Measurements from ENCODE around the gene GCSAM.

GCSAM gene

DNA sequence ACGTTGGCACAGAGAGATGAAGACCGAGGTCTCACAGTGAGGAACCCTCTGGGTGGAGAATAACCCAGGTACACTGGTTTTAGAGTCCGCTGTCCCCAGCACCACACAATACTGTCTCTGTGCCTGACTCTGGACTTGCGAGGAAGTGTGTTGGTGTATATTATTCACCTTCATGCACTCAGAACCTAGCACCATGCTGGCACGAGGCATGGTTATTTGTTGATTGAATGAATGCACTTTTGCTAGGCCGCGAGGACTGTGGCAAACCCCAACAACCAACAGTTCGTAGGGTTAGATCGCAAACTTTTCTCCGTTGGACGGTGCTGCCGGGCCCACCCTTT, 47.3 kb downstream of the GCSAM start:
- H3K9ac ChIP-seq (ENCODE audit: low read depth, low read length, poor library complexity, severe bottlenecking), result no peak overlapping the region
- H3K4me3 ChIP-seq (ENCODE audit: low read length, poor library complexity, severe bottlenecking), result no peak overlapping the region
- H3K36me3 ChIP-seq (ENCODE audit: insufficient read depth, low read length), result no peaks in the 10 kb centered on the region
- H3K4me2 ChIP-seq (ENCODE audit: low read depth, low read length, poor library complexity, severe bottlenecking), result peak overlapping the region; percentile 52
- no peaks in the 10 kb centered on the region for H4K20me1 ChIP-seq (ENCODE audit: insufficient read depth, low read length, poor library complexity, severe bottlenecking)
- H3K79me2 ChIP-seq (ENCODE audit: insufficient read depth, low read length), result no peaks in the 10 kb centered on the region
- peaks cover 92% of the 10 kb centered on the region for H3K27me3 ChIP-seq (ENCODE audit: insufficient read depth, low read length, poor library complexity, severe bottlenecking)
- no peak overlapping the region for H2AFZ ChIP-seq (ENCODE audit: low read length)
- no peaks in the 10 kb centered on the region for H3K9me2 ChIP-seq (replicated peaks; ENCODE audit: low read depth, low read length)
- no peak for TF ChIP-seq EZH2phosphoT487 (IDR thresholded peaks at IDR 0.05; ENCODE audit: borderline replicate concordance)
- TF ChIP-seq, protein P1, sequence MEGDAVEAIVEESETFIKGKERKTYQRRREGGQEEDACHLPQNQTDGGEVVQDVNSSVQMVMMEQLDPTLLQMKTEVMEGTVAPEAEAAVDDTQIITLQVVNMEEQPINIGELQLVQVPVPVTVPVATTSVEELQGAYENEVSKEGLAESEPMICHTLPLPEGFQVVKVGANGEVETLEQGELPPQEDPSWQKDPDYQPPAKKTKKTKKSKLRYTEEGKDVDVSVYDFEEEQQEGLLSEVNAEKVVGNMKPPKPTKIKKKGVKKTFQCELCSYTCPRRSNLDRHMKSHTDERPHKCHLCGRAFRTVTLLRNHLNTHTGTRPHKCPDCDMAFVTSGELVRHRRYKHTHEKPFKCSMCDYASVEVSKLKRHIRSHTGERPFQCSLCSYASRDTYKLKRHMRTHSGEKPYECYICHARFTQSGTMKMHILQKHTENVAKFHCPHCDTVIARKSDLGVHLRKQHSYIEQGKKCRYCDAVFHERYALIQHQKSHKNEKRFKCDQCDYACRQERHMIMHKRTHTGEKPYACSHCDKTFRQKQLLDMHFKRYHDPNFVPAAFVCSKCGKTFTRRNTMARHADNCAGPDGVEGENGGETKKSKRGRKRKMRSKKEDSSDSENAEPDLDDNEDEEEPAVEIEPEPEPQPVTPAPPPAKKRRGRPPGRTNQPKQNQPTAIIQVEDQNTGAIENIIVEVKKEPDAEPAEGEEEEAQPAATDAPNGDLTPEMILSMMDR (conservative IDR thresholded peaks at IDR 0.05; ENCODE audit: low read length), result no peak
- H3K4me1 ChIP-seq (ENCODE audit: insufficient read depth, low read length, poor library complexity, severe bottlenecking), result peaks cover 7% of the 10 kb centered on the region
- H3K9me3 ChIP-seq (ENCODE audit: insufficient read depth, low read depth, low read length), result no peaks in the 10 kb centered on the region
- no peaks in the 10 kb centered on the region for H3F3A ChIP-seq (ENCODE audit: low read depth)

GRCh38 chr3:112084980-112085705, 47.9 kb downstream of the GCSAM start:
- no peaks in the 10 kb centered on the region for H3K9me2 ChIP-seq (replicated peaks; ENCODE audit: low read depth, low read length)
- peaks cover 5% of the 10 kb centered on the region for H3K4me1 ChIP-seq (ENCODE audit: insufficient read depth, low read length, poor library complexity, severe bottlenecking)
- H3K4me3 ChIP-seq (ENCODE audit: low read length, poor library complexity, severe bottlenecking), result no peak overlapping the region
- no peaks in the 10 kb centered on the region for H3K9me3 ChIP-seq (ENCODE audit: insufficient read depth, low read depth, low read length)
- H3K79me2 ChIP-seq (ENCODE audit: insufficient read depth, low read length), result no peaks in the 10 kb centered on the region
- TF ChIP-seq EZH2phosphoT487 (IDR thresholded peaks at IDR 0.05; ENCODE audit: borderline replicate concordance), result no peak
- TF ChIP-seq, protein P1 (conservative IDR thresholded peaks at IDR 0.05; ENCODE audit: low read length), result no peak
- no peak overlapping the region for H3K4me2 ChIP-seq (ENCODE audit: low read depth, low read length, poor library complexity, severe bottlenecking)
- no peaks in the 10 kb centered on the region for H3K36me3 ChIP-seq (ENCODE audit: insufficient read depth, low read length)
- no peaks in the 10 kb centered on the region for H4K20me1 ChIP-seq (ENCODE audit: insufficient read depth, low read length, poor library complexity, severe bottlenecking)
- H3K27me3 ChIP-seq (ENCODE audit: insufficient read depth, low read length, poor library complexity, severe bottlenecking), result peaks cover 98% of the 10 kb centered on the region
- no peak overlapping the region for H3K9ac ChIP-seq (ENCODE audit: low read depth, low read length, poor library complexity, severe bottlenecking)
- H2AFZ ChIP-seq (ENCODE audit: low read length), result no peak overlapping the region
- H3F3A ChIP-seq (ENCODE audit: low read depth), result no peaks in the 10 kb centered on the region

DNA sequence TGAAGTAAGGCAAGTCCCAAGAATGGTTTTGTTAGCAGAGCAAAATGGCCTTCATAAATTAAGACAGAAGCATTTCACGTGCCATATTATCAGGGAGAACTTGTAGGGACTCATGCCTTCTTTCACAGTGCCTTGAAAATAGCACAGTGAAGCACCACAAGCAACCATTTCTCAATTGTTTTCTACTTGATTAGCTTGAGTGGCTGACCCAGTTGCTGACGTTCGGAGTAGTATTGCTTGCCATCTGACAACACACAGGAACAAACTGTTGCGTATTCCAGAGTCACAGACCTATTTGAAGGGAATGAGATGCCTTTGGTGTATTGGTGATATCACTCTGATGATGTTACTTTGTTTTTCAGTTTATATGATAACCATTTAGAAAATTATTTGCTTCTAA, 49.8 kb downstream of the GCSAM start:
- H3K4me1 ChIP-seq (ENCODE audit: insufficient read depth, low read length, poor library complexity, severe bottlenecking), result no peaks in the 10 kb centered on the region
- peaks cover 98% of the 10 kb centered on the region for H3K27me3 ChIP-seq (ENCODE audit: insufficient read depth, low read length, poor library complexity, severe bottlenecking)
- no peaks in the 10 kb centered on the region for H4K20me1 ChIP-seq (ENCODE audit: insufficient read depth, low read length, poor library complexity, severe bottlenecking)
- H3K9ac ChIP-seq (ENCODE audit: low read depth, low read length, poor library complexity, severe bottlenecking), result no peak overlapping the region
- no peaks in the 10 kb centered on the region for H3F3A ChIP-seq (ENCODE audit: low read depth)
- no peaks in the 10 kb centered on the region for H3K9me2 ChIP-seq (replicated peaks; ENCODE audit: low read depth, low read length)
- no peak overlapping the region for H3K4me3 ChIP-seq (ENCODE audit: low read length, poor library complexity, severe bottlenecking)
- H3K9me3 ChIP-seq (ENCODE audit: insufficient read depth, low read depth, low read length), result no peaks in the 10 kb centered on the region
- H3K4me2 ChIP-seq (ENCODE audit: low read depth, low read length, poor library complexity, severe bottlenecking), result no peak overlapping the region
- H3K36me3 ChIP-seq (ENCODE audit: insufficient read depth, low read length), result no peaks in the 10 kb centered on the region
- TF ChIP-seq, protein P1 (conservative IDR thresholded peaks at IDR 0.05; ENCODE audit: low read length), result no peak
- no peak for TF ChIP-seq EZH2phosphoT487 (IDR thresholded peaks at IDR 0.05; ENCODE audit: borderline replicate concordance)
- no peak overlapping the region for H2AFZ ChIP-seq (ENCODE audit: low read length)
- H3K79me2 ChIP-seq (ENCODE audit: insufficient read depth, low read length), result no peaks in the 10 kb centered on the region

Data from Loucy (cell line).